NT2/D1 (cell line): Measurements from ENCODE around the gene C10orf90.

Experiments
- YY1 ChIP-seq: IDR thresholded peaks from 2 replicates; pipeline ENCODE4 v1.6.1; 2011; ENCODE audit not compliant: insufficient read length, insufficient read depth
- ZNF274 ChIP-seq: IDR thresholded peaks from 2 replicates; pipeline ENCODE4 v1.6.1; 2011; ENCODE audit warnings: mild to moderate bottlenecking, low read depth, low read length

- TF ChIP-seq YY1, result no peak
- TF ChIP-seq ZNF274, result no peak
Measured at GRCh38 chr10:126475074-126475691, 195.3 kb downstream of the C10orf90 start.
